Panc1 (cell line): ENCODE results near the gene ATP13A2. TPM values are rescaled to one million over a fixed set of nuclear protein-coding genes. Genes with fewer than 3 reads are reported as not detected.
A peak's percentile ranks its signal among the peaks of the same experiment; 100 is the strongest.

ENCODE experiments used
- ATAC-seq: fragments of 200-7000 bp; cut with Tn5 transposase; 2 replicates; pipeline ENCODE4 v1.9.1; 2020; ENCODE audit warnings: mild to moderate bottlenecking, moderate library complexity
- BruUV-seq: library from RNA; stranded (reverse); fragments of 400-500 nt; replicated peaks from 2 replicates; lab custom pipeline; 2021; lab: Mats Ljungman, UMichigan
- CTCF ChIA-PET: fragments of 300-600 bp; sonication (Branson Sonifier 250); formaldehyde crosslinking; loops from one replicate; lab custom pipeline; 2022; ENCODE audit warnings: antibody characterized with exemption; lab: Charles Lee
- POLR2A ChIA-PET: fragments of 300-600 bp; sonication (Branson Sonifier 250); formaldehyde crosslinking; loops from one replicate; lab custom pipeline; 2022; ENCODE audit warnings: antibody characterized with exemption; lab: Charles Lee
- DNase-seq: peaks from one replicate; pipeline ENCODE4 v3.0.0-alpha.2; 2010; ENCODE audit warnings: low read depth, low spot score
- H3K27ac ChIP-seq: 2 replicates; pipeline ENCODE4 v1.5.1; 2011; ENCODE audit warnings: mild to moderate bottlenecking, low read length, inconsistent platforms
- H3K27me3 ChIP-seq: fragments of 200-500 bp; sonication (Bioruptor generic); 2 replicates; pipeline ENCODE4 v1.6.0; 2014; ENCODE audit warnings: low read length, inconsistent platforms; ENCODE audit not compliant: control insufficient read depth, insufficient read depth
- H3K36me3 ChIP-seq: fragments of 200-500 bp; sonication (Bioruptor generic); 2 replicates; pipeline ENCODE4 v1.5.1; 2014; ENCODE audit warnings: inconsistent platforms, mild to moderate bottlenecking, low read length, moderate library complexity; ENCODE audit not compliant: control insufficient read depth, insufficient read depth
- H3K4me1 ChIP-seq: 2 replicates; pipeline ENCODE4 v1.5.1; 2011; ENCODE audit warnings: inconsistent platforms, mild to moderate bottlenecking, low read length, moderate library complexity; ENCODE audit not compliant: control insufficient read depth, insufficient read depth
- H3K4me3 ChIP-seq, 2 experiments: 2 replicates each; pipeline ENCODE4 v1.5.1; 2011 to 2012; ENCODE audit warnings: low read depth in 2 of 2, low read length in 2 of 2, mild to moderate bottlenecking in 2 of 2, inconsistent platforms in 1 of 2, moderate library complexity in 1 of 2
- H3K9me3 ChIP-seq: fragments of 200-500 bp; sonication (Bioruptor generic); 2 replicates; pipeline ENCODE4 v1.5.1; 2014; ENCODE audit warnings: low read depth, mild to moderate bottlenecking, inconsistent platforms, low read length, moderate library complexity; ENCODE audit not compliant: control insufficient read depth, insufficient read depth
- POLR2AphosphoS5 ChIP-seq: IDR thresholded peaks from 2 replicates; pipeline ENCODE4 v1.6.1; 2012; ENCODE audit warnings: mild to moderate bottlenecking, low read depth, low read length, moderate library complexity
- SIN3A ChIP-seq: IDR thresholded peaks from 2 replicates; pipeline ENCODE4 v1.6.1; 2012; ENCODE audit warnings: low read depth, mild to moderate bottlenecking, low read length, moderate library complexity, borderline replicate concordance; ENCODE audit not compliant: insufficient read depth
- TCF7L2 ChIP-seq: IDR thresholded peaks from 2 replicates; pipeline ENCODE4 v1.6.1; 2011; ENCODE audit warnings: mild to moderate bottlenecking, low read depth, low read length, inconsistent platforms
- in situ Hi-C: cut with HindIII; loops from 2 replicates; pipeline ENCODE4 v1.10.0; 2016; ENCODE audit warnings: low sequenced_read_pairs, low pct_unique_long_range_greater_than_20kb
- intact Hi-C: fragments of 100-400 bp; cut with micrococcal nuclease; formaldehyde crosslinking; loops from one replicate; pipeline ENCODE4 v1.10.0; 2022; ENCODE audit not compliant: unreplicated experiment
- total RNA-seq: library from RNA; stranded (reverse); gene quantifications from one replicate; pipeline ENCODE4 v1.2.1, GENCODE V29; 2021; ENCODE audit not compliant: unreplicated experiment
- TF ChIP-seq, protein P1 (sequence below): fragments of 450-650 bp; IDR thresholded peaks from 2 replicates; pipeline ENCODE4 v1.5.1; 2017; ENCODE audit warnings: mild to moderate bottlenecking
- TF ChIP-seq, protein P2 (sequence below), 2 experiments: IDR thresholded peaks; 2 replicates each; pipeline ENCODE4 v1.6.1; 2011 to 2012; ENCODE audit warnings: low read depth in 2 of 2, control low read depth in 1 of 2, low read length in 1 of 2, mild to moderate bottlenecking in 1 of 2, moderate library complexity in 1 of 2; ENCODE audit not compliant: insufficient read depth in 1 of 2

Gene ATP13A2
- total RNA-seq, 1 experiment from 2014 or later: 49.9 TPM

DNA sequence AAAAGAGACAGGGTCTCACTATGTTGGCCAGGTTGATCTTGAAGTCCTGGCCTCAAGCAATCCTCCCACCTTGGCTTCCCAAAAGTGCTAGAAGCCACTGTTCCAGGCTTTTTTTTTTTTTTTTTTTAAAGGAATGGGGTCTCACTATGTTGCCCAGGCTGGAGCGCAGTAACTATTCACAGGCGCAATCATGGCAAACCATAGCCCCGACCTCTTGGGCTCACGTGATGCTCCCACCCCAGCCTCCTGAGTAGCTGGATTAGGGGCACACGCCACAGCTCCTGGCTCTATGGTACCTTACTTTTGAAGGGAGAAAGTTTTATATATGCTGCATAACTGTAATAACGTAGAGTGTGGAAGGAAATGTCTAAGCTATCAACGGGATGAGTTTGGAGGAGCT is 5.7 kb upstream of the ATP13A2 start:
- Histone ChIP-seq H3K27ac (no peak overlapping the region), H3K36me3 (peaks cover 14% of the 10 kb centered on the region), H3K9me3 (no peaks in the 10 kb centered on the region), H3K4me3 (no peak overlapping the region), H3K4me1 (peaks cover 18% of the 10 kb centered on the region), H3K27me3 (no peaks in the 10 kb centered on the region)
- DNase-seq (no peak), ATAC-seq (no peak)
- in situ Hi-C loops: no loop called here
- CTCF ChIA-PET: interaction anchor here (0.6 kb wide), 1 partner anchor 61 kb away, joined by 3 read pairs; no protein-coding TSS in a partner anchor
- POLR2A ChIA-PET: interaction anchor here (0.7 kb wide), 1 partner anchor 56 kb away, joined by 7 read pairs; no protein-coding TSS in a partner anchor
- intact Hi-C loops: no loop called here
- TF ChIP-seq, protein P1, sequence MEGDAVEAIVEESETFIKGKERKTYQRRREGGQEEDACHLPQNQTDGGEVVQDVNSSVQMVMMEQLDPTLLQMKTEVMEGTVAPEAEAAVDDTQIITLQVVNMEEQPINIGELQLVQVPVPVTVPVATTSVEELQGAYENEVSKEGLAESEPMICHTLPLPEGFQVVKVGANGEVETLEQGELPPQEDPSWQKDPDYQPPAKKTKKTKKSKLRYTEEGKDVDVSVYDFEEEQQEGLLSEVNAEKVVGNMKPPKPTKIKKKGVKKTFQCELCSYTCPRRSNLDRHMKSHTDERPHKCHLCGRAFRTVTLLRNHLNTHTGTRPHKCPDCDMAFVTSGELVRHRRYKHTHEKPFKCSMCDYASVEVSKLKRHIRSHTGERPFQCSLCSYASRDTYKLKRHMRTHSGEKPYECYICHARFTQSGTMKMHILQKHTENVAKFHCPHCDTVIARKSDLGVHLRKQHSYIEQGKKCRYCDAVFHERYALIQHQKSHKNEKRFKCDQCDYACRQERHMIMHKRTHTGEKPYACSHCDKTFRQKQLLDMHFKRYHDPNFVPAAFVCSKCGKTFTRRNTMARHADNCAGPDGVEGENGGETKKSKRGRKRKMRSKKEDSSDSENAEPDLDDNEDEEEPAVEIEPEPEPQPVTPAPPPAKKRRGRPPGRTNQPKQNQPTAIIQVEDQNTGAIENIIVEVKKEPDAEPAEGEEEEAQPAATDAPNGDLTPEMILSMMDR: no peak
- TF ChIP-seq, protein P2, sequence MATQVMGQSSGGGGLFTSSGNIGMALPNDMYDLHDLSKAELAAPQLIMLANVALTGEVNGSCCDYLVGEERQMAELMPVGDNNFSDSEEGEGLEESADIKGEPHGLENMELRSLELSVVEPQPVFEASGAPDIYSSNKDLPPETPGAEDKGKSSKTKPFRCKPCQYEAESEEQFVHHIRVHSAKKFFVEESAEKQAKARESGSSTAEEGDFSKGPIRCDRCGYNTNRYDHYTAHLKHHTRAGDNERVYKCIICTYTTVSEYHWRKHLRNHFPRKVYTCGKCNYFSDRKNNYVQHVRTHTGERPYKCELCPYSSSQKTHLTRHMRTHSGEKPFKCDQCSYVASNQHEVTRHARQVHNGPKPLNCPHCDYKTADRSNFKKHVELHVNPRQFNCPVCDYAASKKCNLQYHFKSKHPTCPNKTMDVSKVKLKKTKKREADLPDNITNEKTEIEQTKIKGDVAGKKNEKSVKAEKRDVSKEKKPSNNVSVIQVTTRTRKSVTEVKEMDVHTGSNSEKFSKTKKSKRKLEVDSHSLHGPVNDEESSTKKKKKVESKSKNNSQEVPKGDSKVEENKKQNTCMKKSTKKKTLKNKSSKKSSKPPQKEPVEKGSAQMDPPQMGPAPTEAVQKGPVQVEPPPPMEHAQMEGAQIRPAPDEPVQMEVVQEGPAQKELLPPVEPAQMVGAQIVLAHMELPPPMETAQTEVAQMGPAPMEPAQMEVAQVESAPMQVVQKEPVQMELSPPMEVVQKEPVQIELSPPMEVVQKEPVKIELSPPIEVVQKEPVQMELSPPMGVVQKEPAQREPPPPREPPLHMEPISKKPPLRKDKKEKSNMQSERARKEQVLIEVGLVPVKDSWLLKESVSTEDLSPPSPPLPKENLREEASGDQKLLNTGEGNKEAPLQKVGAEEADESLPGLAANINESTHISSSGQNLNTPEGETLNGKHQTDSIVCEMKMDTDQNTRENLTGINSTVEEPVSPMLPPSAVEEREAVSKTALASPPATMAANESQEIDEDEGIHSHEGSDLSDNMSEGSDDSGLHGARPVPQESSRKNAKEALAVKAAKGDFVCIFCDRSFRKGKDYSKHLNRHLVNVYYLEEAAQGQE (IDR thresholded peaks at IDR 0.05; ENCODE audit: insufficient read depth in 1 of 2, low read depth in 2 of 2, low read length in 1 of 2): no peak
- no peak for TF ChIP-seq TCF7L2
- TF ChIP-seq POLR2AphosphoS5: no peak
- TF ChIP-seq SIN3A: no peak
- BruUV-seq: no TSS peak

DNA sequence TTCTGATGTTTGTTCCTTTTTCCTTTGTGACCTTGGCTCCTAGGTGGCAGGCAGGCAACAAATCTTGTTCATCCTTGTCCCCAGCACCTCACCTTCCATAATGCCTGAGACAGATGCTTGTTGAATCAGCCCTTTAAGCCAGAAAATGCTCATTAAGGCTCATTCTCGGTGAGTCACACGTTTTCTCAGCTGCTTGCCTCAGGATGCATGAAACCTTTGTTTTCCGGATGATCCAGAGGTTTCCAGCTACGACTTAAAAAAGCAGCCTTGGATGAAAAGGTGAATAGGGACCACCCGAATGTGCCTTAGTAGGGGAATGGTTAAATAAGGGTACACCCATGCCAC is 4.6 kb upstream of the ATP13A2 start:
- POLR2A ChIA-PET: no interaction called here
- no peak for DNase-seq
- CTCF ChIA-PET: no interaction called here

More for the DNA sequence above, 4.6 kb upstream of the ATP13A2 start:
- H3K4me1 ChIP-seq: peaks cover 20% of the 10 kb centered on the region
- H3K4me3 ChIP-seq: no peak overlapping the region
- H3K9me3 ChIP-seq: no peaks in the 10 kb centered on the region
- no TSS peak for BruUV-seq
- intact Hi-C loops (no loop called here), in situ Hi-C loops (no loop called here)
- ATAC-seq: no peak
- TF ChIP-seq POLR2AphosphoS5: no peak
- TF ChIP-seq, protein P2 (IDR thresholded peaks at IDR 0.05; ENCODE audit: insufficient read depth in 1 of 2, low read depth in 2 of 2, low read length in 1 of 2): no peak
- no peak for TF ChIP-seq TCF7L2
- no peak for TF ChIP-seq SIN3A
- TF ChIP-seq, protein P1: no peak
- H3K27ac ChIP-seq: peak overlapping the region; percentile 18; the same call in 1 of the 2 replicates
- no peaks in the 10 kb centered on the region for H3K27me3 ChIP-seq
- H3K36me3 ChIP-seq: peaks cover 8% of the 10 kb centered on the region
